OCI-LY7 (cell line): ENCODE data around the gene IP6K2. TPM values are rescaled to one million over a fixed set of nuclear protein-coding genes. Genes with fewer than 3 reads are reported as not detected.

Source experiments
- BruUV-seq: library from RNA; stranded (reverse); fragments of 400-500 nt; replicated peaks from 2 replicates; lab custom pipeline; 2021; lab: Mats Ljungman, UMichigan
- CTCF ChIA-PET: fragments of 300-600 bp; sonication (Branson Sonifier 250); formaldehyde crosslinking; loops from one replicate; lab custom pipeline; 2022; ENCODE audit warnings: antibody characterized with exemption; ENCODE audit not compliant: unreplicated experiment; lab: Charles Lee
- POLR2A ChIA-PET: fragments of 300-600 bp; sonication (Branson Sonifier 250); formaldehyde crosslinking; loops from one replicate; lab custom pipeline; 2022; ENCODE audit warnings: antibody characterized with exemption; lab: Charles Lee
- DNase-seq: peaks from one replicate; pipeline ENCODE4 v3.0.0-alpha.2; 2015; ENCODE audit warnings: low spot score
- H2AFZ ChIP-seq: fragments of 200-600 bp; sonication (generic), shearing (Covaris generic); 2 replicates; pipeline ENCODE4 v1.6.1; 2014; ENCODE audit warnings: mild to moderate bottlenecking, antibody characterized with exemption, low read length, moderate library complexity
- H3K27ac ChIP-seq: fragments of 200-600 bp; sonication (generic); 2 replicates; pipeline ENCODE4 v1.5.1; 2014; ENCODE audit warnings: mixed run types, low read depth, mild to moderate bottlenecking, moderate library complexity, low read length, inconsistent platforms; ENCODE audit not compliant: poor library complexity, severe bottlenecking
- H3K36me3 ChIP-seq: fragments of 200-600 bp; sonication (generic); 2 replicates; pipeline ENCODE4 v1.6.1; 2014; ENCODE audit warnings: mild to moderate bottlenecking, antibody characterized with exemption, low read length, moderate library complexity, mixed read lengths; ENCODE audit not compliant: insufficient read depth
- H3K4me1 ChIP-seq: fragments of 200-600 bp; sonication (generic); 2 replicates; pipeline ENCODE4 v1.5.1; 2014; ENCODE audit warnings: mild to moderate bottlenecking, low read length; ENCODE audit not compliant: insufficient read depth, poor library complexity, severe bottlenecking
- H3K4me2 ChIP-seq: fragments of 200-600 bp; sonication (generic); 2 replicates; pipeline ENCODE4 v1.6.1; 2014; ENCODE audit warnings: mild to moderate bottlenecking, low read length
- H3K4me3 ChIP-seq: fragments of 200-600 bp; sonication (generic); 2 replicates; pipeline ENCODE4 v1.5.1; 2014; ENCODE audit warnings: mild to moderate bottlenecking, low read depth, low read length; ENCODE audit not compliant: poor library complexity, severe bottlenecking
- H3K79me2 ChIP-seq: fragments of 200-600 bp; sonication (generic); 2 replicates; pipeline ENCODE4 v1.6.1; 2016; ENCODE audit warnings: low read depth, mild to moderate bottlenecking, low read length, moderate library complexity, mixed read lengths; ENCODE audit not compliant: insufficient read depth
- H3K9me2 ChIP-seq: fragments of 200-600 bp; sonication (generic); 2 replicates; pipeline ENCODE4 v1.6.1; 2016; ENCODE audit warnings: mild to moderate bottlenecking, low read length, mixed read lengths; ENCODE audit not compliant: insufficient read depth
- H3K9me3 ChIP-seq: fragments of 200-600 bp; sonication (generic); 2 replicates; pipeline ENCODE4 v1.6.1; 2014; ENCODE audit warnings: mild to moderate bottlenecking, mixed run types, low read length, mixed read lengths
- H4K20me1 ChIP-seq: fragments of 200-600 bp; sonication (generic); 2 replicates; pipeline ENCODE4 v1.6.1; 2014; ENCODE audit warnings: mild to moderate bottlenecking, antibody characterized with exemption, low read length, moderate library complexity, mixed read lengths; ENCODE audit not compliant: insufficient read depth
- EZH2phosphoT487 ChIP-seq: fragments of 200-600 bp; sonication (generic); IDR thresholded peaks from 2 replicates; pipeline ENCODE4 v1.6.1; 2018; ENCODE audit warnings: low read depth, borderline replicate concordance, mild to moderate bottlenecking, mixed run types, antibody characterized with exemption, low read length, moderate library complexity, mixed read lengths
- intact Hi-C: fragments of 100-400 bp; cut with micrococcal nuclease; formaldehyde crosslinking; loops from one replicate; pipeline ENCODE4 v1.10.0; 2022; ENCODE audit not compliant: unreplicated experiment
- total RNA-seq, 2 experiments: library from RNA; depleted of rRNA in 1 of 2; stranded (reverse); fragments of >200 nt in 1 of 2; shearing (Covaris generic) in 1 of 2; gene quantifications; 2 replicates each; pipeline ENCODE4 v1.2.3, GENCODE V29; 2014 to 2022
- TF ChIP-seq, protein P1 (sequence below): fragments of 200-600 bp; sonication (generic); conservative IDR thresholded peaks from 2 replicates; pipeline ENCODE4 v1.5.1; 2014; ENCODE audit warnings: mild to moderate bottlenecking, antibody characterized with exemption, low read length, moderate library complexity, mixed read lengths

The IP6K2 gene
- total RNA-seq, 2 experiments from 2014 or later = 77.0 to 92.7 TPM

DNA sequence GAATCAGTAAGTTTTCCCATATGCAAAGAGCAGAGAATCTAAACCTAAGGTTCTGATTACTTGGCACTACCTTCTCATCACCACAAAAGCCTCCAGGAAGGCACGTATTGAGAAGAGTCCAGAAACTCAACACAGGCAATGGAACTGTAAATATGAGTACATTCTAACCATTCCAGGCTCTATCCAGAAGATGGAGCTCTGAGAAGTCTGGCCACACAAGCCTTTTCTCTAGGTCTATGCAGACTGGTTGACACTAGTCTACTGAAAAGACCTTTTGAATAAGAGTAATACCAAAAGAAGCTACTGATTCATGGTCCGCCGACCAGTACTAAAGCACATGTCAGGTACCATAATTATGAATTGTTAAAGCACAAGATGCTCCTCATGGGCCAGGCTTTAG lies 19.1 kb downstream of the IP6K2 start:
- Histone ChIP-seq H3K27ac (no peak overlapping the region), H3K4me2 (no peak overlapping the region), H3K9me2 (no peaks in the 10 kb centered on the region), H3K36me3 (peaks cover 87% of the 10 kb centered on the region), H3K79me2 (peaks cover 65% of the 10 kb centered on the region), H3K4me1 (no peaks in the 10 kb centered on the region), H3K9me3 (no peaks in the 10 kb centered on the region), H2AFZ (no peak overlapping the region), H3K4me3 (no peak overlapping the region), H4K20me1 (peaks cover 4% of the 10 kb centered on the region; the same call in 1 of the 2 replicates)
- no peak for DNase-seq
- ChIA-PET CTCF (no interaction called here), POLR2A (interaction anchor here (1.0 kb wide), 1 partner anchor 10 kb away, joined by 3 read pairs; no protein-coding TSS in a partner anchor)
- TF ChIP-seq, protein P1, sequence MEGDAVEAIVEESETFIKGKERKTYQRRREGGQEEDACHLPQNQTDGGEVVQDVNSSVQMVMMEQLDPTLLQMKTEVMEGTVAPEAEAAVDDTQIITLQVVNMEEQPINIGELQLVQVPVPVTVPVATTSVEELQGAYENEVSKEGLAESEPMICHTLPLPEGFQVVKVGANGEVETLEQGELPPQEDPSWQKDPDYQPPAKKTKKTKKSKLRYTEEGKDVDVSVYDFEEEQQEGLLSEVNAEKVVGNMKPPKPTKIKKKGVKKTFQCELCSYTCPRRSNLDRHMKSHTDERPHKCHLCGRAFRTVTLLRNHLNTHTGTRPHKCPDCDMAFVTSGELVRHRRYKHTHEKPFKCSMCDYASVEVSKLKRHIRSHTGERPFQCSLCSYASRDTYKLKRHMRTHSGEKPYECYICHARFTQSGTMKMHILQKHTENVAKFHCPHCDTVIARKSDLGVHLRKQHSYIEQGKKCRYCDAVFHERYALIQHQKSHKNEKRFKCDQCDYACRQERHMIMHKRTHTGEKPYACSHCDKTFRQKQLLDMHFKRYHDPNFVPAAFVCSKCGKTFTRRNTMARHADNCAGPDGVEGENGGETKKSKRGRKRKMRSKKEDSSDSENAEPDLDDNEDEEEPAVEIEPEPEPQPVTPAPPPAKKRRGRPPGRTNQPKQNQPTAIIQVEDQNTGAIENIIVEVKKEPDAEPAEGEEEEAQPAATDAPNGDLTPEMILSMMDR = peak; percentile 46
- TF ChIP-seq EZH2phosphoT487 = no peak
- intact Hi-C loops = no loop called here
- BruUV-seq = no TSS peak

- Histone ChIP-seq H3K36me3 (peaks cover 86% of the 10 kb centered on the region), H3K4me1 (no peaks in the 10 kb centered on the region), H3K4me3 (no peak overlapping the region), H3K27ac (no peak overlapping the region), H3K9me2 (no peaks in the 10 kb centered on the region), H3K9me3 (no peaks in the 10 kb centered on the region), H3K4me2 (no peak overlapping the region), H2AFZ (no peak overlapping the region), H3K79me2 (peaks cover 52% of the 10 kb centered on the region), H4K20me1 (peaks cover 4% of the 10 kb centered on the region; the same call in 1 of the 2 replicates)
- BruUV-seq = no TSS peak
- TF ChIP-seq EZH2phosphoT487 = no peak
- TF ChIP-seq, protein P1 = no peak
- no peak for DNase-seq
- CTCF ChIA-PET = no interaction called here
- intact Hi-C loops = no loop called here
- POLR2A ChIA-PET = interaction anchor here (0.7 to 1.2 kb wide), 4 partner anchors 10 to 16 kb away, joined by 3 to 4 read pairs (median 3); no protein-coding TSS in a partner anchor
Measured at GRCh38 chr3:48696601-48697000, 20.4 kb downstream of the IP6K2 start.

- H3K9me2 ChIP-seq = no peaks in the 10 kb centered on the region
- peaks cover 48% of the 10 kb centered on the region for H3K79me2 ChIP-seq
- H3K4me2 ChIP-seq = no peak overlapping the region
- DNase-seq = no peak
- ChIA-PET POLR2A (interaction anchor here (0.7 to 1.1 kb wide), 3 partner anchors 10 to 15 kb away, joined by 3 to 4 read pairs (median 3); no protein-coding TSS in a partner anchor), CTCF (no interaction called here)
- no peak overlapping the region for H3K4me3 ChIP-seq
- H3K4me1 ChIP-seq = no peaks in the 10 kb centered on the region
- H3K36me3 ChIP-seq = peaks cover 87% of the 10 kb centered on the region
- intact Hi-C loops = no loop called here
- H4K20me1 ChIP-seq = peaks cover 4% of the 10 kb centered on the region; the same call in 1 of the 2 replicates
- H3K27ac ChIP-seq = no peak overlapping the region
- TF ChIP-seq, protein P1 = no peak
- no peak for TF ChIP-seq EZH2phosphoT487
- H3K9me3 ChIP-seq = no peaks in the 10 kb centered on the region
- no peak overlapping the region for H2AFZ ChIP-seq
- BruUV-seq = no TSS peak
Measured at GRCh38 chr3:48696156-48696555, 20.9 kb downstream of the IP6K2 start.
